Right atrium auricular region (tissue), 2 donors: ENCODE results near the gene TMEM132A. TPM values are rescaled to one million over a fixed set of nuclear protein-coding genes. Genes with fewer than 3 reads are reported as not detected.
A peak's percentile ranks its signal among the peaks of the same experiment; 100 is the strongest.
"Not testable (repeated sequence)": the region's sequence is repeated elsewhere in the genome, so short reads cannot be mapped to it uniquely, and the experiment has no call there.

ENCODE experiments used
- DNase-seq: peaks from one replicate; pipeline ENCODE4 v3.0.0-alpha.2; 2019; ENCODE audit warnings: low spot score
- H3K27ac ChIP-seq, 2 donors: fragments of 200-600 bp; sonication (generic); 1 replicate in 1 of 2; 2 replicates in 1 of 2; pipeline ENCODE4 v1.5.1; 2016 to 2019
- H3K27me3 ChIP-seq, 2 donors: fragments of 200-600 bp; sonication (generic); one replicate each; pipeline versions ENCODE4 v1.5.1 to v1.6.0; 2017 to 2019
- H3K36me3 ChIP-seq: fragments of 200-600 bp; sonication (generic); one replicate; pipeline ENCODE4 v1.5.1; 2016
- H3K4me1 ChIP-seq, 2 donors: fragments of 200-600 bp; sonication (generic); one replicate each; pipeline versions ENCODE4 v1.5.1 to v1.6.0; 2017 to 2019
- H3K4me3 ChIP-seq, 2 donors: fragments of 200-600 bp; sonication (generic); 1 replicate in 1 of 2; 2 replicates in 1 of 2; pipeline ENCODE4 v1.5.1; 2017 to 2019; ENCODE audit warnings: mild to moderate bottlenecking in 1 of 2, moderate library complexity in 1 of 2
- H3K9me3 ChIP-seq, 2 donors: fragments of 200-600 bp; sonication (generic); one replicate each; pipeline ENCODE4 v1.5.1; 2019
- CTCF ChIP-seq, 2 donors: fragments of 200-600 bp; sonication (generic); IDR thresholded peaks; one replicate each; pipeline ENCODE4 v1.5.1; 2019; ENCODE audit warnings: antibody characterized with exemption in 2 of 2
- total RNA-seq, 2 donors: library from RNA; depleted of rRNA; stranded (reverse); fragments of >200 nt; gene quantifications; one replicate each; pipeline ENCODE4 v1.1.0, GENCODE V29; 2016

Gene TMEM132A
- total RNA-seq, 2 donors from 2014 or later: 7.5 to 8.4 TPM

- TF ChIP-seq CTCF (IDR thresholded peaks at IDR 0.05): no peak
- Histone ChIP-seq H3K27me3 (no peaks in the 10 kb centered on the region), H3K36me3 (peaks cover 19% of the 10 kb centered on the region), H3K27ac (peak within 1 kb of the TSS; percentile 89 to 97), H3K4me1 (peaks cover 0 to 33% of the 10 kb centered on the region in 2 donors), H3K9me3 (no peaks in the 10 kb centered on the region), H3K4me3 (peak within 1 kb of the TSS; percentile 92 to 100)
- peak; percentile 97 for DNase-seq
These were observed 17.9 kb upstream of the TMEM132A start, which contains the start of gene PRPF19 for GRCh38 chr11:60906132-60906972. PRPF19 (minus strand) TSS chr11:60906585; CDS start chr11:60906382, 203 bp downstream.

GRCh38 chr11:60908803-60909202 is 15.5 kb upstream of the TMEM132A start:
- no peaks in the 10 kb centered on the region for H3K27me3 ChIP-seq
- no peaks in the 10 kb centered on the region for H3K9me3 ChIP-seq
- H3K4me1 ChIP-seq: peaks cover 0 to 49% of the 10 kb centered on the region in 2 donors
- no peak for DNase-seq
- no peaks in the 10 kb centered on the region for H3K36me3 ChIP-seq
- no peak for TF ChIP-seq CTCF (IDR thresholded peaks at IDR 0.05)
- H3K27ac ChIP-seq: no peak overlapping the region
- H3K4me3 ChIP-seq: no peak overlapping the region

GRCh38 chr11:60909680-60910280 is 14.5 kb upstream of the TMEM132A start:
- H3K27ac ChIP-seq, H3K9me3 ChIP-seq, DNase-seq, H3K36me3 ChIP-seq, H3K4me3 ChIP-seq, H3K27me3 ChIP-seq: not testable (repeated sequence)
- H3K4me1 ChIP-seq: peaks cover 0 to 42% of the 10 kb centered on the region in 2 donors

GRCh38 chr11:60910281-60910687 is 14.0 kb upstream of the TMEM132A start:
- H3K27ac ChIP-seq: no peak overlapping the region
- H3K4me1 ChIP-seq: peaks cover 0 to 42% of the 10 kb centered on the region in 2 donors
- DNase-seq: no peak
- no peaks in the 10 kb centered on the region for H3K36me3 ChIP-seq
- H3K27me3 ChIP-seq: no peaks in the 10 kb centered on the region
- no peak for TF ChIP-seq CTCF (IDR thresholded peaks at IDR 0.05)
- no peaks in the 10 kb centered on the region for H3K9me3 ChIP-seq
- no peak overlapping the region for H3K4me3 ChIP-seq

GRCh38 chr11:60910711-60911380 is 13.4 kb upstream of the TMEM132A start:
- Histone ChIP-seq H3K27me3 (no peaks in the 10 kb centered on the region), H3K27ac (no peak overlapping the region), H3K36me3 (no peaks in the 10 kb centered on the region), H3K9me3 (no peaks in the 10 kb centered on the region), H3K4me1 (peaks cover 0 to 42% of the 10 kb centered on the region in 2 donors), H3K4me3 (no peak overlapping the region)
- DNase-seq: no peak
- TF ChIP-seq CTCF (IDR thresholded peaks at IDR 0.05): peak in 1 of 2 donors; percentile 10
